Activated naive CD4-positive, alpha-beta T cell treated with anti-CD3 and anti-CD28 coated beads, Interleukin-2, amount 50 U/mL, for 72 hours (primary cell): ENCODE measurements around the gene S100PBP. TPM values are rescaled to one million over a fixed set of nuclear protein-coding genes. Genes with fewer than 3 reads are reported as not detected.
A peak's percentile ranks its signal among the peaks of the same experiment; 100 is the strongest.

Experiments used
- ATAC-seq, 2 donors: fragments of 150-1000 bp; cut with Tn5 transposase; 2 replicates each; pipeline ENCODE4 v1.10.0; 2021; ENCODE audit warnings: mild to moderate bottlenecking in 2 of 2, moderate library complexity in 2 of 2
- DNase-seq, 2 donors: peaks; one replicate each; pipeline ENCODE4 v3.0.0; 2021 to 2022; ENCODE audit warnings: low spot score in 2 of 2
- H3K27ac Mint-ChIP-seq, 2 donors: one replicate each; pipeline ENCODE4 v1.8.0; 2022; ENCODE audit warnings: mild to moderate bottlenecking in 2 of 2, mixed read lengths in 2 of 2
- H3K36me3 Mint-ChIP-seq, 2 donors: one replicate each; pipeline ENCODE4 v1.8.0; 2022; ENCODE audit warnings: mixed read lengths in 2 of 2
- H3K9me3 Mint-ChIP-seq, 2 donors: one replicate each; pipeline ENCODE4 v1.8.0; 2022; ENCODE audit warnings: mixed read lengths in 2 of 2
- total RNA-seq, 2 donors: library from RNA; stranded (reverse); gene quantifications; one replicate each; pipeline ENCODE4 v1.2.3, GENCODE V29; 2022

Gene S100PBP
- total RNA-seq, result 10 to 100 TPM; 41.5 to 73.0 TPM

- peak within 1 kb of the TSS; percentile 99 for H3K27ac Mint-ChIP-seq
- H3K9me3 Mint-ChIP-seq, result no peaks in the 10 kb centered on the region
- peaks cover 38% of the 10 kb centered on the region in 2 donors for H3K36me3 Mint-ChIP-seq
- peak; percentile 95 to 97 for ATAC-seq
- peak; percentile 100 for DNase-seq
Measured at GRCh38 chr1:32817159-32817814, at the start of gene S100PBP, which contains the start of gene YARS1. S100PBP (plus strand) TSS chr1:32817653; CDS start chr1:32826100, 8,447 bp downstream. YARS1 (minus strand) TSS chr1:32817358; CDS start chr1:32817244, 114 bp downstream.

GRCh38 chr1:32768110-32768850 lies 49.2 kb upstream of the S100PBP start:
- Mint-ChIP-seq H3K27ac (no peak overlapping the region), H3K9me3 (no peaks in the 10 kb centered on the region), H3K36me3 (no peaks in the 10 kb centered on the region)
- ATAC-seq (no peak), DNase-seq (no peak)

GRCh38 chr1:32769524-32770220 lies 47.8 kb upstream of the S100PBP start:
- Mint-ChIP-seq H3K36me3 (no peaks in the 10 kb centered on the region), H3K9me3 (no peaks in the 10 kb centered on the region), H3K27ac (peak overlapping the region in 1 of 2 donors; percentile 89)
- peak in 1 of 2 donors; percentile 7 for ATAC-seq
- DNase-seq, result no peak

- peak in 1 of 2 donors; percentile 3 for ATAC-seq
- DNase-seq, result no peak
- Mint-ChIP-seq H3K36me3 (no peaks in the 10 kb centered on the region), H3K27ac (peak overlapping the region in 1 of 2 donors; percentile 81), H3K9me3 (no peaks in the 10 kb centered on the region)
Measured at GRCh38 chr1:32770221-32770731, 47.2 kb upstream of the S100PBP start.

GRCh38 chr1:32770741-32771548 lies 46.5 kb upstream of the S100PBP start:
- ATAC-seq (no peak), DNase-seq (no peak)
- peak overlapping the region; percentile 39 to 44 for H3K27ac Mint-ChIP-seq
- no peaks in the 10 kb centered on the region for H3K9me3 Mint-ChIP-seq
- no peaks in the 10 kb centered on the region for H3K36me3 Mint-ChIP-seq

GRCh38 chr1:32771561-32772280 lies 45.7 kb upstream of the S100PBP start:
- Mint-ChIP-seq H3K36me3 (no peaks in the 10 kb centered on the region), H3K9me3 (no peaks in the 10 kb centered on the region), H3K27ac (no peak overlapping the region)
- ATAC-seq (no peak), DNase-seq (no peak)

- DNase-seq (no peak), ATAC-seq (no peak)
- peak overlapping the region; percentile 48 to 64 for H3K27ac Mint-ChIP-seq
- H3K9me3 Mint-ChIP-seq, result no peaks in the 10 kb centered on the region
- no peaks in the 10 kb centered on the region for H3K36me3 Mint-ChIP-seq
Measured at GRCh38 chr1:32772281-32773017, 45.0 kb upstream of the S100PBP start.

- Mint-ChIP-seq H3K36me3 (no peaks in the 10 kb centered on the region), H3K9me3 (no peaks in the 10 kb centered on the region), H3K27ac (peak overlapping the region; percentile 36 to 64)
- peak; percentile 70 to 76 for ATAC-seq
- DNase-seq, result peak; percentile 72 to 81
Measured at GRCh38 chr1:32773018-32773763, 44.3 kb upstream of the S100PBP start.

- DNase-seq (no peak), ATAC-seq (peak in 1 of 2 donors; percentile 9)
- Mint-ChIP-seq H3K9me3 (no peaks in the 10 kb centered on the region), H3K27ac (peak overlapping the region; percentile 64 to 93), H3K36me3 (no peaks in the 10 kb centered on the region)
Measured at GRCh38 chr1:32773764-32774463, 43.5 kb upstream of the S100PBP start.

- H3K9me3 Mint-ChIP-seq, result no peaks in the 10 kb centered on the region
- DNase-seq (no peak), ATAC-seq (no peak)
- H3K36me3 Mint-ChIP-seq, result no peaks in the 10 kb centered on the region
- peak overlapping the region; percentile 64 to 93 for H3K27ac Mint-ChIP-seq
Measured at GRCh38 chr1:32774464-32774808, 43.0 kb upstream of the S100PBP start.

- DNase-seq (no peak), ATAC-seq (peak in 1 of 2 donors; percentile 54)
- Mint-ChIP-seq H3K36me3 (peaks cover 0 to 3% of the 10 kb centered on the region in 2 donors), H3K27ac (peak overlapping the region in 1 of 2 donors; percentile 65), H3K9me3 (no peaks in the 10 kb centered on the region)
Measured at GRCh38 chr1:32774950-32775634, 42.4 kb upstream of the S100PBP start.

GRCh38 chr1:32775640-32776337 lies 41.7 kb upstream of the S100PBP start:
- Mint-ChIP-seq H3K36me3 (peaks cover 0 to 5% of the 10 kb centered on the region in 2 donors), H3K9me3 (no peaks in the 10 kb centered on the region), H3K27ac (peak overlapping the region; percentile 65 to 79)
- peak in 1 of 2 donors; percentile 19 for ATAC-seq
- DNase-seq, result no peak

- no peaks in the 10 kb centered on the region for H3K9me3 Mint-ChIP-seq
- peaks cover 12 to 15% of the 10 kb centered on the region in 2 donors for H3K36me3 Mint-ChIP-seq
- peak overlapping the region in 1 of 2 donors; percentile 65 for H3K27ac Mint-ChIP-seq
- ATAC-seq (no peak), DNase-seq (no peak)
Measured at GRCh38 chr1:32779242-32779641, 38.2 kb upstream of the S100PBP start.
